PFSK-1 (cell line): ENCODE data around the gene NFIX.

ENCODE experiments used
- FOXP2 ChIP-seq: optimal IDR thresholded peaks from 2 replicates; pipeline ENCODE3; 2011; ENCODE audit warnings: borderline replicate concordance, control low read depth, inconsistent platforms; ENCODE audit not compliant: insufficient read depth; ENCODE audit errors: extremely low read length, extremely low read depth
- POLR2AphosphoS5 ChIP-seq: IDR thresholded peaks from 2 replicates; pipeline ENCODE4 v1.6.1; 2012; ENCODE audit warnings: low read depth, mild to moderate bottlenecking, control low read depth, low read length, moderate library complexity
- SIN3A ChIP-seq: IDR thresholded peaks from 2 replicates; pipeline ENCODE4 v1.6.1; 2012; ENCODE audit warnings: mild to moderate bottlenecking, low read length, moderate library complexity, borderline replicate concordance; ENCODE audit not compliant: insufficient read depth
- TAF1 ChIP-seq: IDR thresholded peaks from 2 replicates; pipeline ENCODE4 v1.6.1; 2012; ENCODE audit warnings: low read length, control low read depth, borderline replicate concordance; ENCODE audit not compliant: insufficient read depth
- TF ChIP-seq, protein P1 (sequence below), 2 experiments: IDR thresholded peaks; 2 replicates each; pipeline versions ENCODE4 v1.6.1 to v1.8.0; 2011 to 2012; ENCODE audit warnings: low read depth in 2 of 2, low read length in 2 of 2, control low read depth in 1 of 2, inconsistent platforms in 1 of 2, mild to moderate bottlenecking in 1 of 2, moderate library complexity in 1 of 2; ENCODE audit not compliant: insufficient read depth in 1 of 2

NFIX gene

DNA sequence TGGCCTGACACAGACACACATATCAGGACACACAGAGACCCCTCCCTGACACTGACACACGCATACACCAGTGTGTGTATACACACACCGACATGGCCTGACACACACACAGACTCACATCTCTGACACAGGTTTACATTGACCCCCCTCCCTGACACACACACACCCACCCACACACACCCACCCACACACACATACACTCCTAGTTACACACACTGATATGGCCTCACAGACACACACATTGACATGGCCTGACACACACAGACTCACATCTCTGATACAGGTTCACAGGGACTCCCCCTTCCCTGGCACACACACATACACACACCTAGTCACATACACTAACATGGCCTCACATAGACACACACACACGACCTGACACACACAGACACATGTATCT is 4.4 kb upstream of the NFIX start:
- TF ChIP-seq FOXP2 (no peak), POLR2AphosphoS5 (no peak), TAF1 (no peak), SIN3A (no peak)
- TF ChIP-seq, protein P1, sequence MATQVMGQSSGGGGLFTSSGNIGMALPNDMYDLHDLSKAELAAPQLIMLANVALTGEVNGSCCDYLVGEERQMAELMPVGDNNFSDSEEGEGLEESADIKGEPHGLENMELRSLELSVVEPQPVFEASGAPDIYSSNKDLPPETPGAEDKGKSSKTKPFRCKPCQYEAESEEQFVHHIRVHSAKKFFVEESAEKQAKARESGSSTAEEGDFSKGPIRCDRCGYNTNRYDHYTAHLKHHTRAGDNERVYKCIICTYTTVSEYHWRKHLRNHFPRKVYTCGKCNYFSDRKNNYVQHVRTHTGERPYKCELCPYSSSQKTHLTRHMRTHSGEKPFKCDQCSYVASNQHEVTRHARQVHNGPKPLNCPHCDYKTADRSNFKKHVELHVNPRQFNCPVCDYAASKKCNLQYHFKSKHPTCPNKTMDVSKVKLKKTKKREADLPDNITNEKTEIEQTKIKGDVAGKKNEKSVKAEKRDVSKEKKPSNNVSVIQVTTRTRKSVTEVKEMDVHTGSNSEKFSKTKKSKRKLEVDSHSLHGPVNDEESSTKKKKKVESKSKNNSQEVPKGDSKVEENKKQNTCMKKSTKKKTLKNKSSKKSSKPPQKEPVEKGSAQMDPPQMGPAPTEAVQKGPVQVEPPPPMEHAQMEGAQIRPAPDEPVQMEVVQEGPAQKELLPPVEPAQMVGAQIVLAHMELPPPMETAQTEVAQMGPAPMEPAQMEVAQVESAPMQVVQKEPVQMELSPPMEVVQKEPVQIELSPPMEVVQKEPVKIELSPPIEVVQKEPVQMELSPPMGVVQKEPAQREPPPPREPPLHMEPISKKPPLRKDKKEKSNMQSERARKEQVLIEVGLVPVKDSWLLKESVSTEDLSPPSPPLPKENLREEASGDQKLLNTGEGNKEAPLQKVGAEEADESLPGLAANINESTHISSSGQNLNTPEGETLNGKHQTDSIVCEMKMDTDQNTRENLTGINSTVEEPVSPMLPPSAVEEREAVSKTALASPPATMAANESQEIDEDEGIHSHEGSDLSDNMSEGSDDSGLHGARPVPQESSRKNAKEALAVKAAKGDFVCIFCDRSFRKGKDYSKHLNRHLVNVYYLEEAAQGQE (IDR thresholded peaks at IDR 0.05; ENCODE audit: insufficient read depth in 1 of 2, low read depth in 2 of 2, low read length in 2 of 2) = no peak

DNA sequence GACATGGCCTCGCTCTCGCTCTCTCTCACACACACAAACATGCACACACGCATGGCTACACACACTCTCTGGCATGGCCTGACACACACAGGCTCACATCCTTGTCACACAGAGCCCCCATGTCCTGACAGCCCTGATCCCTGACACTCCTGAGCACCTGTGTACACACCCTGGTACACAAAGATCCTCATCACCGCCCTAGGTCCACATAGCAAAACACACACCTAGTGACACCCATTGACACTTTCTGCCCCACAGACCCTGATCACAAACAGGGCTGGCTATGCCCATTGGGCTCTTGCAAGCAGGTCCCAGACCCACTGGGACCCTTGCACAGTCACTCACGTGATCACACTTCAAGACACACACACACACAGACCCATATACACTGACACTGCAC is 4.0 kb upstream of the NFIX start:
- no peak for TF ChIP-seq TAF1
- TF ChIP-seq FOXP2 = no peak
- no peak for TF ChIP-seq POLR2AphosphoS5
- TF ChIP-seq, protein P1 (IDR thresholded peaks at IDR 0.05; ENCODE audit: insufficient read depth in 1 of 2, low read depth in 2 of 2, low read length in 2 of 2) = no peak
- no peak for TF ChIP-seq SIN3A

DNA sequence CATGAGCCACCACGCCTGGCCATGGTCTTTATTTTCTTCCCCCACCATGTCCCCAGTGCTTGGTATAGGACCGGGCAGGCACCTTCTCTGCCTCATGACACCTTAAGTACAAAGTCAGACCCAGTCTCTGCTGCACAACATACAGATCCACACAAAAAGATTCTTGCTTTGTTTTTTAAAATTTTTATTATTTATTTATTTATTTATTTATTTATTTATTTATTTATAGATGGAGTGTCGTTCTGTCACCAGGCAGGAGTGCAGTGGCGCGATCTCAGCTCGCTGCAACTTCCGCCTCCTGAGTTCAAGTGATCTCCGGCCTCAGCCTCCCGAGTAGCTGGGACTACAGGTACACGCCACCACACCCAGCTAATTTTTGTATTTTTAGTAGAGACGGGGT is 2.5 kb upstream of the NFIX start:
- TF ChIP-seq SIN3A = no peak
- TF ChIP-seq POLR2AphosphoS5 = no peak
- TF ChIP-seq, protein P1 (IDR thresholded peaks at IDR 0.05; ENCODE audit: insufficient read depth in 1 of 2, low read depth in 2 of 2, low read length in 2 of 2) = no peak
- TF ChIP-seq FOXP2 = no peak
- TF ChIP-seq TAF1 = no peak

GRCh38 chr19:12993562-12993961 is 1.7 kb upstream of the NFIX start:
- TF ChIP-seq TAF1 = no peak
- no peak for TF ChIP-seq SIN3A
- TF ChIP-seq FOXP2 = no peak
- TF ChIP-seq, protein P1 (IDR thresholded peaks at IDR 0.05; ENCODE audit: insufficient read depth in 1 of 2, low read depth in 2 of 2, low read length in 2 of 2) = no peak
- TF ChIP-seq POLR2AphosphoS5 = no peak

GRCh38 chr19:12995596-12996405 is 526 bp downstream of the NFIX start:
- TF ChIP-seq SIN3A (no peak), TAF1 (no peak), FOXP2 (no peak), POLR2AphosphoS5 (no peak)
- TF ChIP-seq, protein P1 (IDR thresholded peaks at IDR 0.05; ENCODE audit: insufficient read depth in 1 of 2, low read depth in 2 of 2, low read length in 2 of 2) = no peak
